ENCODE measurements around the gene ASTN1. TPM values are rescaled to one million over a fixed set of nuclear protein-coding genes. Genes with fewer than 3 reads are reported as not detected.

Gene ASTN1
- polyA plus RNA-seq (2011; rRNA removed) (0.09 and 0.14 TPM in 2 replicates), polyA minus RNA-seq (2011; rRNA and poly(A)+ RNA removed) (0.14 and 0.26 TPM in 2 replicates)

DNA sequence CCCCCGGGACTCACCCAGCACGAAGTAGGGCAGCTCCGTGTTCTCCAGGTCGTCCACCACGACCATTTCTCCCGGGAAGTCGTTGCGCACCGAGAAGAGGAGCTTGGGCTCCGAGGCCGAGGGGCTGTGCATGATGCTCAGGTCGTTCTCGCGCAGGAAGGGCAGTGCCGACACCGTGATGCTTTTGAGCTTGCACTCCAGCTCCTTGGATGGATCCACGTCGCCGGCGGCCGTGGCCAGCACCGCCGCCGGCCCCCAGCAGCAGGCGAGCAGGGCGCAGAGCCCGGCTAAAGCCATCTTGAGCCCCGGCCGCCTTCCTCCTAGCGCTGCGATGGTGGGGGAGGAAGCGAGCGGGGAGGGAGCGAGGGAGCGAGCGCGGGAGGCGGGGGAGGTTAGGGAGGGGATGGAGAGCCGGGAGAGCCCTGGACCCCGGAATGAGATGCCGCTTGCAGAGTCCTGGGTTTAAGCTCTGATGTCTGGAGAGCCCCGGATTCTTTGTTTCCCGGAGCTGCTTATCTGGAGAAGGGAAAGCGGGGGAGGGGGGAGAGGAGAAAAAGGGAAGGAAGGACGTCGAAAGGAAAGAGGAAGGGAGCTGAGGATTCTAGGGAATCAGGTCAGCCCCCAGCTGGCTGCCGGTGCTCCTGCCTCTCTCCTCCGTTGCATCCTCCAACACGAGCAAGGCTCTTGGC is at the start of gene ASTN1:
TSS of gene ASTN1 (minus strand) at position 333 of the 689 bp plus-strand sequence. CDS start at position 297, 36 bp downstream.
- peak within 1 kb of the TSS; percentile 50 for H3K4me3 ChIP-seq (ENCODE audit: low read depth, low read length)
- TF ChIP-seq, protein P1, sequence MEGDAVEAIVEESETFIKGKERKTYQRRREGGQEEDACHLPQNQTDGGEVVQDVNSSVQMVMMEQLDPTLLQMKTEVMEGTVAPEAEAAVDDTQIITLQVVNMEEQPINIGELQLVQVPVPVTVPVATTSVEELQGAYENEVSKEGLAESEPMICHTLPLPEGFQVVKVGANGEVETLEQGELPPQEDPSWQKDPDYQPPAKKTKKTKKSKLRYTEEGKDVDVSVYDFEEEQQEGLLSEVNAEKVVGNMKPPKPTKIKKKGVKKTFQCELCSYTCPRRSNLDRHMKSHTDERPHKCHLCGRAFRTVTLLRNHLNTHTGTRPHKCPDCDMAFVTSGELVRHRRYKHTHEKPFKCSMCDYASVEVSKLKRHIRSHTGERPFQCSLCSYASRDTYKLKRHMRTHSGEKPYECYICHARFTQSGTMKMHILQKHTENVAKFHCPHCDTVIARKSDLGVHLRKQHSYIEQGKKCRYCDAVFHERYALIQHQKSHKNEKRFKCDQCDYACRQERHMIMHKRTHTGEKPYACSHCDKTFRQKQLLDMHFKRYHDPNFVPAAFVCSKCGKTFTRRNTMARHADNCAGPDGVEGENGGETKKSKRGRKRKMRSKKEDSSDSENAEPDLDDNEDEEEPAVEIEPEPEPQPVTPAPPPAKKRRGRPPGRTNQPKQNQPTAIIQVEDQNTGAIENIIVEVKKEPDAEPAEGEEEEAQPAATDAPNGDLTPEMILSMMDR (IDR thresholded peaks at IDR 0.05; ENCODE audit: low read depth, low read length) = no peak
- CTCF ChIA-PET = interaction anchor here (0.6 to 3.8 kb wide), 6 partner anchors 17 to 1838 kb away, joined by 3 to 17 read pairs (median 4); no protein-coding TSS in a partner anchor
- H3K27ac ChIP-seq (ENCODE audit: low read depth, low read length) = no peak within 1 kb of the TSS
- POLR2A ChIA-PET = interaction anchor here (0.7 kb wide), 1 partner anchor 67 kb away, joined by 4 read pairs; no protein-coding TSS in a partner anchor
- no peak for DNase-seq (ENCODE audit: low read depth, low spot score)
- peaks cover 27% of the 10 kb centered on the region for H3K27me3 ChIP-seq (ENCODE audit: control insufficient read depth, insufficient read depth, low read length)
- H3K9me3 ChIP-seq (ENCODE audit: control insufficient read depth, insufficient read depth, low read length) = no peaks in the 10 kb centered on the region

DNA sequence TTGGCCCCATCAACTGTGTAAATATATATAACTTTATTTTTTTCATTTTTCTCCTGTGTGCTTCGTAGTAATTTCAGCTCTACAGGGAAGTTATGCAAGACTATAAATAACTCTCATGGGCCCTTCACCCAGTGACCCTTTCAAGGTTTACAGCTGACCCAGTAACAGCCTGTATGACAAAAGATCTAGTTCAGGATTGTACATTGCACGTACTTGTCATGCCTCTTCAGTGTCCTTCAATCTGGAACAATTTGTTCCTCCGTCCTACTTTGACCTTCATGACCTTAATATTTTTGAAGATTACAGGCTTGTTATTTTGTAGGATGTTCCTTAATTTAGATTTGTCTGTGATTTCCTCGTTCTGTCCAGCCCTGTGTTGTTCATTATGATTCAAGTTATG is 46.7 kb upstream of the ASTN1 start:
- POLR2A ChIA-PET = no interaction called here
- TF ChIP-seq, protein P1 (IDR thresholded peaks at IDR 0.05; ENCODE audit: low read depth, low read length) = no peak
- Histone ChIP-seq H3K4me3 (ENCODE audit: low read depth, low read length) (no peak overlapping the region), H3K27ac (ENCODE audit: low read depth, low read length) (no peak overlapping the region), H3K27me3 (ENCODE audit: control insufficient read depth, insufficient read depth, low read length) (no peaks in the 10 kb centered on the region), H3K9me3 (ENCODE audit: control insufficient read depth, insufficient read depth, low read length) (no peaks in the 10 kb centered on the region)
- CTCF ChIA-PET = interaction anchor here (1.5 to 2.8 kb wide), 2 partner anchors 28 to 734 kb away, joined by 4 to 15 read pairs; no protein-coding TSS in a partner anchor
- DNase-seq (ENCODE audit: low read depth, low spot score) = no peak

DNA sequence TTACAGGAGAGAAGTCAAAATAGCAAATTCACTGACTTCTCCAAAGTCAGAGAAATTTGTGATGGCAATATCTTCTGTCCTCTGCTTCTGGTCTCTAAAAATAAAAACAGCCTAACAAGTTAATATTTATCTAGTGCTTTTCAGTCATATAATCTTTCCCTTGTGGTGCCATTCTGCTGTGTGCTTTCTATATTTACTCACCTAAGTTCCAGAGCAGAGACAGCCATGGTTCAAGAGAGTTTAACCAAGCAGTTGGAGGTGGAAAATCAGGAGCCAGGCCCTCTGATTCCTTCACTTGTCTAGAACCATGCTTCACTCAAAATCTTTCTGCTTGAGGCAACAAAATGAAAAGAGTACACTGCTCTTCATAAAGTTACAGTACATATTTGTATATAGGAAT is 45.6 kb upstream of the ASTN1 start:
- H3K27me3 ChIP-seq (ENCODE audit: control insufficient read depth, insufficient read depth, low read length) = no peaks in the 10 kb centered on the region
- CTCF ChIA-PET = interaction anchor here (2.8 kb wide), 1 partner anchor 27 kb away, joined by 15 read pairs; no protein-coding TSS in a partner anchor
- H3K4me3 ChIP-seq (ENCODE audit: low read depth, low read length) = no peak overlapping the region
- no peaks in the 10 kb centered on the region for H3K9me3 ChIP-seq (ENCODE audit: control insufficient read depth, insufficient read depth, low read length)
- POLR2A ChIA-PET = no interaction called here
- DNase-seq (ENCODE audit: low read depth, low spot score) = no peak
- H3K27ac ChIP-seq (ENCODE audit: low read depth, low read length) = no peak overlapping the region
- TF ChIP-seq, protein P1 (IDR thresholded peaks at IDR 0.05; ENCODE audit: low read depth, low read length) = no peak

GRCh38 chr1:177209357-177209756 is 44.8 kb upstream of the ASTN1 start:
- POLR2A ChIA-PET = interaction anchor here (1.2 kb wide), 1 partner anchor 10 kb away, joined by 11 read pairs; no protein-coding TSS in a partner anchor
- H3K4me3 ChIP-seq (ENCODE audit: low read depth, low read length) = no peak overlapping the region
- peak; percentile 99 for DNase-seq (ENCODE audit: low read depth, low spot score)
- CTCF ChIA-PET = interaction anchor here (0.5 to 2.8 kb wide), 2 partner anchors 26 to 258 kb away, joined by 5 to 15 read pairs; no protein-coding TSS in a partner anchor
- peak overlapping the region; percentile 55 for H3K27ac ChIP-seq (ENCODE audit: low read depth, low read length)
- TF ChIP-seq, protein P1 (IDR thresholded peaks at IDR 0.05; ENCODE audit: low read depth, low read length) = no peak
- H3K27me3 ChIP-seq (ENCODE audit: control insufficient read depth, insufficient read depth, low read length) = no peaks in the 10 kb centered on the region
- H3K9me3 ChIP-seq (ENCODE audit: control insufficient read depth, insufficient read depth, low read length) = no peaks in the 10 kb centered on the region

GRCh38 chr1:177208920-177209319 is 44.4 kb upstream of the ASTN1 start:
- no peak for DNase-seq (ENCODE audit: low read depth, low spot score)
- ChIA-PET CTCF (interaction anchor here (2.8 kb wide), 1 partner anchor 26 kb away, joined by 15 read pairs; no protein-coding TSS in a partner anchor), POLR2A (interaction anchor here (1.2 kb wide), 1 partner anchor 10 kb away, joined by 11 read pairs; no protein-coding TSS in a partner anchor)
- no peak overlapping the region for H3K4me3 ChIP-seq (ENCODE audit: low read depth, low read length)
- TF ChIP-seq, protein P1 (IDR thresholded peaks at IDR 0.05; ENCODE audit: low read depth, low read length) = no peak
- H3K9me3 ChIP-seq (ENCODE audit: control insufficient read depth, insufficient read depth, low read length) = no peaks in the 10 kb centered on the region
- no peaks in the 10 kb centered on the region for H3K27me3 ChIP-seq (ENCODE audit: control insufficient read depth, insufficient read depth, low read length)
- peak overlapping the region; percentile 55 for H3K27ac ChIP-seq (ENCODE audit: low read depth, low read length)

All from AG04450 (cell line).